Measurements from ENCODE around the gene CDH5.
A peak's percentile ranks its signal among the peaks of the same experiment; 100 is the strongest.

Gene CDH5

GRCh38 chr16:66408163-66409048 lies 41.9 kb downstream of the CDH5 start:
- peak overlapping the region; percentile 31 for H3K4me3 ChIP-seq (ENCODE audit: low read length)

GRCh38 chr16:66409156-66409555 lies 42.7 kb downstream of the CDH5 start:
- H3K4me3 ChIP-seq (ENCODE audit: low read length) = peak overlapping the region; percentile 15

More at GRCh38 chr16:66408163-66409048, 41.9 kb downstream of the CDH5 start:
- TF ChIP-seq CTCF (IDR thresholded peaks at IDR 0.05; ENCODE audit: insufficient read depth, low read depth, low read length, missing control alignments) = no peak
- peak; percentile 97 for DNase-seq (ENCODE audit: low read depth)

GRCh38 chr16:66412182-66412581 lies 45.7 kb downstream of the CDH5 start:
- no peak for TF ChIP-seq CTCF (IDR thresholded peaks at IDR 0.05; ENCODE audit: insufficient read depth, low read depth, low read length, missing control alignments)
- no peak for DNase-seq (ENCODE audit: low read depth)
- no peak overlapping the region for H3K4me3 ChIP-seq (ENCODE audit: low read length)

More at GRCh38 chr16:66409156-66409555, 42.7 kb downstream of the CDH5 start:
- TF ChIP-seq CTCF (IDR thresholded peaks at IDR 0.05; ENCODE audit: insufficient read depth, low read depth, low read length, missing control alignments) = no peak
- peak; percentile 83 for DNase-seq (ENCODE audit: low read depth)

GRCh38 chr16:66414891-66415290 lies 48.4 kb downstream of the CDH5 start:
- TF ChIP-seq CTCF (IDR thresholded peaks at IDR 0.05; ENCODE audit: insufficient read depth, low read depth, low read length, missing control alignments) = no peak
- DNase-seq (ENCODE audit: low read depth) = peak; percentile 25
- no peak overlapping the region for H3K4me3 ChIP-seq (ENCODE audit: low read length)

GRCh38 chr16:66416136-66416535 lies 49.6 kb downstream of the CDH5 start:
- TF ChIP-seq CTCF (IDR thresholded peaks at IDR 0.05; ENCODE audit: insufficient read depth, low read depth, low read length, missing control alignments) = no peak

GRCh38 chr16:66416939-66417700 lies 50.6 kb downstream of the CDH5 start:
- peak; percentile 80 for DNase-seq (ENCODE audit: low read depth)
- no peak for TF ChIP-seq CTCF (IDR thresholded peaks at IDR 0.05; ENCODE audit: insufficient read depth, low read depth, low read length, missing control alignments)
- no peak overlapping the region for H3K4me3 ChIP-seq (ENCODE audit: low read length)

More at GRCh38 chr16:66416136-66416535, 49.6 kb downstream of the CDH5 start:
- peak; percentile 33 for DNase-seq (ENCODE audit: low read depth)
- no peak overlapping the region for H3K4me3 ChIP-seq (ENCODE audit: low read length)

Measured in epithelial cell of esophagus (primary cell).